ENCODE results near the gene OXNAD1. TPM values are rescaled to one million over a fixed set of nuclear protein-coding genes. Genes with fewer than 3 reads are reported as not detected.

Gene OXNAD1
- total RNA-seq, 2 donors from 2014 or later, result 23.4 to 26.2 TPM

DNA sequence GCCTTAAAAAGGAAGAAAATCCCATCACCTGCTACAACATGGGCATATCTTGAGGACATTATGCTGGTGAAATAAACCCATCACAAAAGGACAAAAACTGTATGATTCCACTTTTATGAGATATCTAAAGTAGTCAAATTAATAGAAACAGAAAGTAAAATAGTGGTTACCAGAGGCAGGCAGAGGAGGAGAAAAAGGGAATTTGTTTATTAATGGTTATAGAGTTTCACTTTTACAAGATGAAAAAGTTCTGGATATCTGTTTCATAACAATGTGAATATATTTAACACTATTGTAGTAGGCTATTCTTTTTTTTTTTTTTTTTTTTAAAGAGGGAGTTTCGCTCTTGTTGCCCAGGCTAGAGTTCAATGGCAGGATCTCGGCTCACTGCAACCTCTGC, 40.7 kb upstream of the OXNAD1 start:
- H3K27ac ChIP-seq, result no peak overlapping the region
- TF ChIP-seq, protein P1, sequence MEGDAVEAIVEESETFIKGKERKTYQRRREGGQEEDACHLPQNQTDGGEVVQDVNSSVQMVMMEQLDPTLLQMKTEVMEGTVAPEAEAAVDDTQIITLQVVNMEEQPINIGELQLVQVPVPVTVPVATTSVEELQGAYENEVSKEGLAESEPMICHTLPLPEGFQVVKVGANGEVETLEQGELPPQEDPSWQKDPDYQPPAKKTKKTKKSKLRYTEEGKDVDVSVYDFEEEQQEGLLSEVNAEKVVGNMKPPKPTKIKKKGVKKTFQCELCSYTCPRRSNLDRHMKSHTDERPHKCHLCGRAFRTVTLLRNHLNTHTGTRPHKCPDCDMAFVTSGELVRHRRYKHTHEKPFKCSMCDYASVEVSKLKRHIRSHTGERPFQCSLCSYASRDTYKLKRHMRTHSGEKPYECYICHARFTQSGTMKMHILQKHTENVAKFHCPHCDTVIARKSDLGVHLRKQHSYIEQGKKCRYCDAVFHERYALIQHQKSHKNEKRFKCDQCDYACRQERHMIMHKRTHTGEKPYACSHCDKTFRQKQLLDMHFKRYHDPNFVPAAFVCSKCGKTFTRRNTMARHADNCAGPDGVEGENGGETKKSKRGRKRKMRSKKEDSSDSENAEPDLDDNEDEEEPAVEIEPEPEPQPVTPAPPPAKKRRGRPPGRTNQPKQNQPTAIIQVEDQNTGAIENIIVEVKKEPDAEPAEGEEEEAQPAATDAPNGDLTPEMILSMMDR (IDR thresholded peaks at IDR 0.05), result no peak
- H3K4me3 ChIP-seq, result no peak overlapping the region
- H3K9ac ChIP-seq (ENCODE audit: low read depth in 2 of 2, low read length in 2 of 2), result no peak overlapping the region
- no peak for DNase-seq
- H3K36me3 ChIP-seq, result no peaks in the 10 kb centered on the region
- H3K27me3 ChIP-seq, result no peaks in the 10 kb centered on the region
- intact Hi-C loops (cut with DNase I), result no loop called here
- no peaks in the 10 kb centered on the region for H3K4me1 ChIP-seq
- no peaks in the 10 kb centered on the region for H3K9me3 ChIP-seq

DNA sequence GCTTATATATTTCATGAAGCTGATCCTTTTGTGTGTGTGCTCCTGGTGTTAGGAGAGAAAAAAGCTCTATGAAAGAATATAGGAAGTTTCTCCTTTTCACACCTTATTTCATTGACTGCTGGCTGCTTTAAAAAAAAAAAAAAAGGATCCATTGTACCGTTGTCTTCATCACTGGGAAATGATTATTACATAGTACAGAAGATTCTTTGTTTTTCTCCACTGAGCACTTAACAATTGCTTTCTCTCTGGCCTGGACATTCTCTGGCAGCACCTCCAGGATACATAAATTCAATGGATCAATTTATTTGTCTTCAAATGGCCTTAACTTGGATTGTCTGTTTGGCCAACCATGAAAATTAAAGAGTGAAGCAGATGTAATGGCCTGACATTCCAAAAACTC, 37.4 kb upstream of the OXNAD1 start:
- H3K9ac ChIP-seq (ENCODE audit: low read depth in 2 of 2, low read length in 2 of 2), result no peak overlapping the region
- H3K9me3 ChIP-seq, result no peaks in the 10 kb centered on the region
- H3K27me3 ChIP-seq, result no peaks in the 10 kb centered on the region
- TF ChIP-seq, protein P1 (IDR thresholded peaks at IDR 0.05), result no peak
- DNase-seq, result no peak
- intact Hi-C loops (cut with DNase I), result no loop called here
- no peak overlapping the region for H3K4me3 ChIP-seq
- no peak overlapping the region for H3K27ac ChIP-seq
- H3K4me1 ChIP-seq, result no peaks in the 10 kb centered on the region
- H3K36me3 ChIP-seq, result no peaks in the 10 kb centered on the region

DNA sequence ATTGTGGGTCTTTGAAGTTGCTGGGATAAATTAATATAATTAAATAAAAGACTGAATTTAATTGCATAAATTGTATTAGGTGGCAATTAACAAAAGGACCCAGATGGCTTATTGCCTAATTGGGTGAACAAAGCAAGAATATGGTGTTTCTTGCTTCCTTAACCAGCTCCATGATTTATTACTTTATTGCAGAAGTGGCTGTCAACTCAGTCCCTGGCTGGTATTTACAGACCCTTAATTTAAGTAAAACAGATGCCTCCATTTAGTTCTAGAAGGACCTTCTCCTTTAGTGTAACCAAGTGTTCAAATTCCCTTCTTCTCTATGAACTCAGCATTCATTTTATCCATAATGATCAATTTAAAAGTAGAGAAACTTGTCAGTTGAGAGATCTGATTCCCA, 35.3 kb upstream of the OXNAD1 start:
- H3K9ac ChIP-seq (ENCODE audit: low read depth in 2 of 2, low read length in 2 of 2), result no peak overlapping the region
- no peaks in the 10 kb centered on the region for H3K9me3 ChIP-seq
- TF ChIP-seq, protein P1 (IDR thresholded peaks at IDR 0.05), result no peak
- intact Hi-C loops (cut with DNase I), result no loop called here
- H3K27ac ChIP-seq, result no peak overlapping the region
- H3K36me3 ChIP-seq, result no peaks in the 10 kb centered on the region
- DNase-seq, result no peak
- H3K4me1 ChIP-seq, result no peaks in the 10 kb centered on the region
- H3K4me3 ChIP-seq, result no peak overlapping the region
- H3K27me3 ChIP-seq, result no peaks in the 10 kb centered on the region

DNA sequence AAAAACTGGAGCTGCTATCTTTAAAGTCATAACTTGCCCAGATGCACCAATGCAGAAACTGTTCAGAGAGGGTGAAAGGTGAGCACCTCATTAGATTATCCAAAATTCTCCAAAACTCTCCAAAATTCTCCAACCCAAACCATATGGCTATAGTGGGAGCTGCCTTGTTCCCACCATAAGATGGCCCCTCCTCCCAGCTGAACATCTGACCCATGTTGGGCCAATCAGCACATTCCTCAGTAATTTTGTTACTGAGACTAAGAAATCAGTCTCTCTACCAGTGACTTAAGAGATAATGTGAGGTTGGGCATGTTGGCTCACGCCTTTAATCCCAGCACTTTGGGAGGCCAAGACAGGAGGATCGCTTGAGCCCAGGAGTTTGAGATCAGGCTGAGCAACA, 33.0 kb upstream of the OXNAD1 start:
- no peaks in the 10 kb centered on the region for H3K36me3 ChIP-seq
- TF ChIP-seq, protein P1 (IDR thresholded peaks at IDR 0.05), result no peak
- intact Hi-C loops (cut with DNase I), result no loop called here

DNA sequence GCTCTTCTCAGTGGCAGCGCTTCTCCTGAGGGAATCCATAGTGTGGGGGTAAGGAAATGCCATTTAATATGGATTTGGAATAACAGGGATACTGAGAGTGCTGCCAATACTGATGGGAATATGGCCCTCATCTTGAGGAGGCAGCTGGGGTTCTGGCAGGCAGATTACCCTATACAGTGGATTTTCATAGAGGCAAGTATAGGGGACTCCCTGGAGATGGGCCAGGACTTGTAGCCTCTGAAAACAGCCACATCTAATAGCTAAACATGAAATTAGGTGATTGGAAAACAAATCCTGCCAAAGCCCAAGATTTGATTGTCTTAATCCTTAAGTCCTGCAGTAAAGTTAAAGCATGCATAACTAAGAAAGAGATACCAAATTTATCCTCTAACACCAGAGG, 31.2 kb upstream of the OXNAD1 start:
- Histone ChIP-seq H3K27me3 (no peaks in the 10 kb centered on the region), H3K9ac (ENCODE audit: low read depth in 2 of 2, low read length in 2 of 2) (no peak overlapping the region), H3K9me3 (no peaks in the 10 kb centered on the region), H3K27ac (no peak overlapping the region), H3K4me1 (no peaks in the 10 kb centered on the region), H3K4me3 (no peak overlapping the region), H3K36me3 (no peaks in the 10 kb centered on the region)
- DNase-seq, result no peak
- intact Hi-C loops (cut with DNase I), result no loop called here
- TF ChIP-seq, protein P1 (IDR thresholded peaks at IDR 0.05), result no peak

More for the DNA sequence above, 33.0 kb upstream of the OXNAD1 start:
- Histone ChIP-seq H3K27ac (no peak overlapping the region), H3K4me3 (no peak overlapping the region), H3K9ac (ENCODE audit: low read depth in 2 of 2, low read length in 2 of 2) (no peak overlapping the region), H3K9me3 (no peaks in the 10 kb centered on the region), H3K27me3 (no peaks in the 10 kb centered on the region), H3K4me1 (no peaks in the 10 kb centered on the region)
- no peak for DNase-seq

DNA sequence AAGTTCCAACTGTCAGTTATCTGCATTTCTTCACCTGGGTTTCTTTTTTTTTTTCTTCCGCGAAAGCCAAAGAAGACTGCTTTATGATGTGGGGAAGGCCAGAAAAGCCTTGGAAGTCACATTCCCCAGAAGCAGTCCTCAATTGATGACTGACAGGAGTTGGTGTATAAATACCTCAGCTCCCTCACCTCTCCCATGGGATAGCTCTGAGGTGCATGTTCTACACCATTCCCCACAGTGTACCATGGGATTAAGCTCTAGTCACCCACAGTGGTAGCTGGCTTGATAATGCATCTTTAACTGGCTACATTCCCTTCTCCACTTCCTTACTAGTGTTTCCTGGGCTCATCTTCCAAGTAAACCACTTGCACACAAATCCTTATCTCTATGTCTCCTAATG, 30.7 kb upstream of the OXNAD1 start:
- no peak overlapping the region for H3K4me3 ChIP-seq
- TF ChIP-seq, protein P1 (IDR thresholded peaks at IDR 0.05), result no peak
- no peaks in the 10 kb centered on the region for H3K27me3 ChIP-seq
- no peaks in the 10 kb centered on the region for H3K36me3 ChIP-seq
- H3K9ac ChIP-seq (ENCODE audit: low read depth in 2 of 2, low read length in 2 of 2), result no peak overlapping the region
- no peaks in the 10 kb centered on the region for H3K9me3 ChIP-seq
- intact Hi-C loops (cut with DNase I), result no loop called here
- H3K27ac ChIP-seq, result no peak overlapping the region
- H3K4me1 ChIP-seq, result no peaks in the 10 kb centered on the region
- DNase-seq, result no peak

Measured in colonic mucosa (tissue), 4 donors.